CD4-positive, alpha-beta T cell treated with Interleukin-17A for 1 hour (primary cell): ENCODE measurements around the gene CLHC1.

Experiments used
- DNase-seq: peaks from one replicate; pipeline ENCODE4 v3.0.0-alpha.2; 2020

The CLHC1 gene

GRCh38 chr2:55168221-55169154 lies 63.6 kb downstream of the CLHC1 start:
- peak; percentile 68 for DNase-seq

- no peak for DNase-seq
Measured at GRCh38 chr2:55165626-55166025, 66.5 kb downstream of the CLHC1 start.

DNA sequence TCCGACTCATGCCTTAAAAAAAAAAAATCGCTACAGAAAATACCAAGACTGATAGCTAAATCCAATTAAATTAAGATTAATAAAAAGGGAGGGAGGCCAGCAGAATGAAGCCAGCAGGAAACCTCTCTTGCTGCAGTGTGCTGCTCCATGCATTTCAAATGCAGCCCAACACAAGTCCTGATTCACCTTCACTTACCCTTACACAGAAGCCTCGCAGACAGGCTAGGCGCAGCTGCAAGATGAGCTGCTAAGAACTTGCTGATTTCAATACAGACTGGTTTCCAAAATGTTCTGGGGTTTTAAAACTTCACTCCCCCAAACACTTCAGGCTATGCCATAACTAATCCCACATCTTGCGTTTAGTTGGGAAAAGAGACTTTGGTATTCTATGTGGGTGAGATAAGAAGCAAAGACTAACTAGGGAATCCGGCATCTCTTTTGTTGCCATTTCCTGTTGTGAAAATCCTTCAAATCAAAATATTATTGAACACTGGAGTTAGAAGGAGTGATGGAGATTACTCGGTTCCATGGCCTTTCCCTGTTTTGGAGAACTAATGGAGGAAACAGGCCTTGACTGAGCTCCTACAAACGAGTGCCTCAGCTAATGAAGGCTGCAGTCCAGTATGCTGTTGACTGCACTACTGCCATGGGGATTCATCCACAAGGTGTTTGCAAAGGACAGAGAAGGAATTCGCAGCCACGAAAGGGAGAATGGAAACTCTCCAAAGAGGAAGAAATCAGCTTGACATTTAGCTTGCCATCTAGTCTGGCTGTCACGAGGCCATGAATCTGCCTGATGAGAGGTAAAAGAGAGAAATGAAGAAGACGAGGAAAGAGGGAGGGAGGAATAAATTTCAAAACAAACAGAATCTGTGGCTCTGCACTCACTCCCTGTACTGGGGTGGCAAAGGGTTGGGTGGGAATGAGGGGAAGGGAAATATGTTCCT lies 67.3 kb downstream of the CLHC1 start:
- no peak for DNase-seq

DNA sequence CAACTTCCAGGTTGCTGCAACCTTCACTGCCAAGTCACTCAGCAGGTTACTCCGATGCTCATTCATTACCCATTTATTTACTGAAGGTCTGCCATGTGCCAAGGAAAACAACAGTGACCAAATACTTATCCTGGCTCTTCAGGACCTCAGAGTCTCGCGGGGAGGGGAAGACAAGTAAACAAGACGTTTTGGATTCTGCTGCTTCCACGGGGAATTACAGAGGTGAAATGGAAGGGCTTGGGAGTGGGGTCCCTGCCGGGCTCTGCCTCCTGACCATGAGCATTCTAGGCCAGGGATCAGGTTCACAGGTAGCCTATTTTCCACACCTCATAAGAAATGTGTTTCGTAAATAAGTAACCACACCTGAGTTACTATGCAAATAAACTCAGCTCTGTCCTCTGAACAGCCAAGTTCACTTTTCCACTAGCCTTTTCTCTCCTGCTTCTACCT lies 68.1 kb downstream of the CLHC1 start:
- no peak for DNase-seq

DNA sequence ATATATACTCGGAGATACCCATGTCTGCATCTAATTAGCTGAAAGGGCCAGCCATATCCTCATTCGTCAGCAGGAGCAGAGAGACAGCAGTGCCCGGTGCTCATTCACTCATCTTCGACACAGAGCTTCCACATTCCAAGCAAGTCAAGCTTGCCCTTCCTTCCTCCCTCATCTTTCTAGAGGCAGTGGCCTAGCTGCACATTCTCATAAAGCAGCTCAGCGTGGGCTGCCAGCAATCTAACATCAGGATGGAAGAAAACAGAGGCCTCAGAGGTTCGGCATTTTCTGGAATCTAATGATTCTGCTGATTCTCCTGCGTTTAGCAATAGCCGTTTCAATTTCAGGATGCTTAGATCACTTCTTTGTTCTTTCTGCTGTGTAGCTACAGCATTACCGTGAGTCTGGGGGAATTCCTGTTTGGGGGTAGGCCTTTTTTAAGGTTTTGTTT lies 68.8 kb downstream of the CLHC1 start:
- DNase-seq = no peak

DNA sequence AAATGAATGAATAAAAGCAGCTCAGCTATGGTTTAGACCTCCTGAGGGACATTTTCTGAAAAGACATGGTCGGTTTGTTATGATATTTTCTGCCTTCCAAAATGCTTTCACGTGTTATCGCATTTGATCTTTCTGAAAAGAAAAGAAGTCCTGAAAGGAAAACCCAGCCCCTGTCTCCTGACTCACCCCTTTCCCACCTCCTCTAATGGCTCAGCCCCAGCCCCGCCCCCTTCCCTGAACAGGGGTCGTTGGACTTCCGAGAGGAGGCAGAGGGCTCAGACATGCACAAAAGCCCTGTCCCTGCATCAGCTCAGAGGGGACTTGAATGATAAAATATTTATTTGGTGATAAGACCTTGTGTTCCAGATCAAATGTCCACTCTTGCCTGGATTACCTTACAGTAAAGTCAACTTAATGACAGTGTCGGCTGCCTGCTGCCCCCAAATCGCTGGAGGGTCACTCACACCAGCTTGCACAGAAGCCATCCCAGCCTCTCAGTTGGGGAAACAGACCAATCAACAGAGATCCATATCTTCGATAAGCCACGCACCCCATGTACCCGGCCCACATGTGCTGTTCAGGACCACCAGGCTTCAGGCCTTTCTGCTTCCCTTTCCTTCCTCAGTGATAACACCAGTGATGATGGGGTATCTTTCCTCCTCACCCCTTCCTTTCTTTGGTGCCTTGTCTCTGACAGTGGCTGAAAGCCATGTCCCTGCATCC lies 69.6 kb downstream of the CLHC1 start:
- DNase-seq = no peak

- DNase-seq = no peak
Measured at GRCh38 chr2:55161295-55162210, 70.5 kb downstream of the CLHC1 start.

DNA sequence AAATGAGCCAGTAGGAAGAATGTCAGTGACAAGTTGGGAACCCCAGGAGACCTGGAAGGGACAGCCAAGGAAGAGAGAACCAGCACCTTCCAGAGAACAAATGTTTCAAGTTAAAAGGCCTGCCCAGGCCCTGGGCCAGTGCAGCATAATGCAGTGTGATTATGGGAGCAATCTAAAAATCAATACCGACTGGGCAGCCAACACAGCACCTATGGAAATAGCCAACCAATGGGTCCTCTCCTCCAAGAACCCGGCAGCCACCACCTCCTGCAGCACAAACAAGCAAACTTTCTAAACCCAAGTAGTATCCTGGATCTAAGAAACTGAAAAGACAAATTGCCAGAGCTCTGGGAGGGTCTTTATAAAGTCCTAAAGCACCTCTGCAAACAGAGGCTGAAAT lies 71.7 kb downstream of the CLHC1 start:
- no peak for DNase-seq

- DNase-seq = no peak
Measured at GRCh38 chr2:55159752-55160151, 72.3 kb downstream of the CLHC1 start.

DNA sequence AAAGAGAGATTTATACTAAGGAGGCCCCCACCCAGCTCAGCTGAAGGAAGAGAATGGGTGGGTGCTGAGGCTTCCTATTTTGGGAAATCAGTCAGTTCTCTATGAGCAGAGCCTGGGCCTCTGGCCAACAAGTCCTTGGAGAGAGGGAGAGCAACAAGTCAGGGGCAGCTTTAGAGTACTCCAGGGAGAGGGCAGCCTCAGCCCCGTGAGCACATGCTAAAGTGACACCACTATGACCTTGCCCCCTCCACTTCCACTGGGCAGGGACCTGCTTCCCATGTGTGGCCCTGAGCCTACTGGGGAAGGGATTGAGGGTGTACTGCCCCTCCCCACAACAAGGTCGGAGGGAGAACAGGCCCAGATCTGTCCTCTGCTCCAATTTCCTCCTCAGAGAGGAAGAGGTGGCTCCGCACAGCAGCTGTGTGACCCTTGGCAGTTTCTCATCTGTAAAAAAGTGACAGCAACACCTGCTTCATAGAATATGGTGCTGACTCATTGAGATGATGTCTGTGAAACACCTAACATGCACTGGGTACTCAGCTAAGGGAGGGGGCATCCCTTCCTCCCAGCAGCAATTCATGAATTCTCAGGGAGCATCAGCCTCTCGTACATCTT lies 72.9 kb downstream of the CLHC1 start:
- no peak for DNase-seq

DNA sequence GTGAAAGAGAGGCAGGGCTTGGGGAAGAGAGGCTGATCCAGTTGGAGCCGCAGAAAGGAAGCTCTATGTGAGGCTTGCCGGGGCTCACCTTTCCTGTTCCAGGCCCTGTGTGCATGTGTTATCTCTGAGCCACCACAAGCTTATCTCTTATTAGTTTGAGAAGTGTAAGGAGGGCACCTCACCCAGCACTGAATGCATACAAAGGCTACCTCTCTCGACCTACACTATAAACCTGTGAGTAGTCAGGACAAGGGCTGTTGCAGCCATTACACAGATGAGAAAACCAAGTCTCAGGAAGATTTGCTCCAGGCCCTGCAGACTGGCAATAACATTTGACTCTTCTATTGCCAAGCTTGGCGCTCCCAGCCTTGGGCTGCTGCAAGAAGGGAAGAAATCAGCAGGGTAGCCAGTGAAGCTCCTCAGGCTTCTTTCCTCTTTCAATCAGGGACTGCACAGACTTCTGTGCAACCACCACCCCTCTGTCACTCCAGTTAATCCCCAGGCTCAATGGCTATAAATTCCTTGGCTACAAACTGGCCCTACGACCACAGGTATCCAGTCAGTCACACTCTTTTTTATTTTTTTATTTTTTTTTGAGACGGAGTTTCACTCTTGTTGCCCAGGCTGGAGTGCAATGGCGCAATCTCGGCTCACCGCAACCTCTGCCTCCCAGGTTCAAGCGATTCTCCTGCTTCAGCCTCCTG lies 73.8 kb downstream of the CLHC1 start:
- no peak for DNase-seq

GRCh38 chr2:55157474-55157884 lies 74.6 kb downstream of the CLHC1 start:
- DNase-seq = no peak

DNA sequence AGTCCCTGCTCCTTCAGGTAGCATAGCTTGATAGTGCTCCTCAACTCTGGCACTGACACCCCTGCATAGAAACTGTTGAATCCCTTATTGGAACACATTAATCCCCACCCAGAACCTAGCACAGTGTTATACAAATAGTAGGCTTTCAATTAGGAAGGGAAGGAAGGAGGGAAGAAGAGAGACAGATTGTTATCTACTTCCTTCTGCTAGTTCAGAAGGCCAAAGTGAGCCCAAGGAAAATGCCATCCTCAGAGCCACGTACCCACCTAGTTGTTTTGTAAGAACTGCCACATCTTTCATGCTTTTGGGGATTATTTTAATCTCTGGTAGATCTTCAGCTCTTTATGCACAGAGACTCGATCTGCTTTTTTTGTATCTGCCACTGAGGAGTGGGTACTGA lies 75.1 kb downstream of the CLHC1 start:
- no peak for DNase-seq

DNA sequence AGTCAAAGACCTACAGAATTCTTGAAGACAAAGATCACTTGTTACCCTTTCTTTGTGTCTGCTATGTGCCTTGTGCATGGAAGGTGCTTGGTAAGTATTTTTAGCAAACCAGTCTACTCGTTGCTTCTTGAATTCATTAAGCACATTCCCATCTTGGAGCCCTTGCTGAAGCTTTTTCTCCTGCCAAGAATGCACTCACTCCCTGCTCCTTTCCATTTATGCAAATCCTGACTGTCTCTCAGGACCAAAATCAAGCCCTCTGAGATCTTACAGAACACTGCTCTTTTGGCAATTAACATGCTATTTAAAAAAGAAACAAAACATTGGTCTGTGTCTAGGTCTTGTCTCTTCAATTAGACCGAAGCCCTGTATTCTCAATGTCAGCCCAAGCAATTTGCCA lies 75.8 kb downstream of the CLHC1 start:
- no peak for DNase-seq

DNA sequence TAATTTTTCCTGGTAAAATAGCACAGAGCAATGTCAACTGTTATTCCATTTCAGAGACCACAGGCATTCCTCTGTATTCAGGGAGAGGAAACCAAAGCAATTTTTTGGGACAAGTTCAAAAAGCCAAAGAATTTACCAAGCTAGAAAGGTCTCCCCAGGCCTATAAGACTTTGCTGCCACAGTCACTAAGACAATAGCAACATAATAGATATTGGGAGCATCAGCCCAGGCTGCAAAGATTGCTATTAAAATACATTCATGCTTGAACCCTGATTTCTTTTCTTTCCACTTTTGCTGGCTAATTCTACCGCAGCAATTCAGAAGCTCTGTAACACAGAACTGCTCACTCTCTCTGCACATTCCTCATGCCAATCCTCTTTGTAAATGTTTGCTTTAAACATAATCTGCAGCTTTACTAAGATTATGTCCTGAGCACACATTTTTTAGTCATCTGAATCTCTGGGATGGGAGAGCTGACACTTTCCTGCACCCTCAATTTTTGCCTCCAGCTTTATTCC lies 76.3 kb downstream of the CLHC1 start:
- DNase-seq = no peak

DNA sequence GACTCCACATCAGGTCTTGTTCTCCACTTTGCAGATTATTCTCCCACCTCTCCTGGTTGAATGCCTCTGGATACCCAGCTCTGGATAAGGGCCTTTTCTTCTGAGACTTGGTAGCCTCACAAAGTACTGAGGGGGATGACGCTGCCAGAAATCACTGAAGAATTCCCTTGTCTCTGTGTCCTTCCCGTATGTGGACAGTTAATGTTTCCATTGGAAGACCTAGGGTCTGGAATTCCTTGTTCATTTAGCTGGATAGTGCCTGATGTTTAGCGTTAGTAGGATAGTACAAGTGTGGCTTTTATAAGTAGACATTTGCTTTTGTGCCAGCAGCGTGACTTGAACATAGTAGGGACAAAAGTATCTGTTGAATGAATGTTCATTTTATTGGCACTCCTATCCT lies 76.9 kb downstream of the CLHC1 start:
- DNase-seq = no peak

DNA sequence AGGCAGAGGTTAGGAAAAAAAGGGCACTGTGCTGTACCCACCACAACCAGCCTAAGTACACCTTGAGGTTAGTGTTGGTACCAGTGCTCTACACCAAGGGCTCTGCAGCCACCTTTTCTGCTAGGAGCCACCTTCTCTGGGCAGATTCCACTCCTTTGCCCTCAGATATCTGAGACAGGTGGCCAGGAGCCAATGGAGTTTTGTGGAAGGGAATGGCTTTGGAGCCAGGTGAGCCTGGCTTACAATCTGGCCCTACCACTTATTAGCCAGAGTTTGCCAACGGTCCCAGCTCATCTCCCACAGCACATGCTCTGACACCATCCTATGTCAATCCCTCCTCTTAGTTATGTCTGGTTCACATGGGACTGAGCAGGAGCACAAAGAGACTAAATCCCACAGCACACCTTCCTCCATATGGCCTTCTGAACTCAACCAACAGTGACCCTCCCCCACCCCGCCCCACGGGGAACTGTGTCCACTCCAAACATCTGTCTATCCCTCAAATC lies 77.5 kb downstream of the CLHC1 start:
- DNase-seq = no peak

DNA sequence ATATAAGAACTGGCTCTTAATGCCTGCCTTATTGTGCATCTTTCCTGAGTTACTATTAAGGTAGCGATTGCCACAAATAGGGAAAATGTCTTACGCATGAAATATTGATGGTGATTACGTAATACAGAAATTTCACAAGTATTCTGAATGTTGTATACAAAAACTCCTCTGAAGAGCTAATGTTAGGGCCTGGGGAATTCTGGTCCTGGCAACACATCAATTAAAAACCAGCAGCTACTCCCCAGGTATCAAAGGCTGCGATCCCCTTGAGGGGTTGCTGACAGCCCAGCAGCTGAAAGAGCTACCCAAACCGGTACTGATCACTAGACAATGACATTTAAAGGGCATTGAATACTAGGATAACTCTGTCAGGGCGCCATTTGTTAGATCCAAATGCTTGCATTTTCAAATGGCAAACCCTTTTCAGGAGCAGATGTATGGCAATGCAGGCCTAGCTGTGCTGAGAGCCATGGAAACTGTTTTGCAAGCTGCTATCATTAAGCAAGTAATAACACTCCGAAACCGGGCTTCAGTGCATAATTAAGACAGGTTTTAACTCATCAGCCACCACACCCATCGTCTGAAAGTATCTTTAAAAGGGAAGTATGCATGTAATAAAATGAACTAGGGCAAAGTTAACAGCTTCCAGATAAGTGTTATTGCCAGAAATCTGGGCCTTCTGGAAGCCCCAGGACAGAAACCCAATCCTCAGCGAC lies 78.4 kb downstream of the CLHC1 start:
- DNase-seq = no peak
